GM12891 (cell line): ENCODE results near the gene AP2A1.
A peak's percentile ranks its signal among the peaks of the same experiment; 100 is the strongest.

Experiments used
- DNase-seq: peaks from one replicate; pipeline ENCODE4 v3.0.0; 2011; ENCODE audit warnings: low spot score; ENCODE audit not compliant: insufficient read length
- FAIRE-seq: peaks from 2 replicates; lab custom pipeline; 2011; peaks lifted over from hg19 to GRCh38; lab: Jason Lieb, UNC
- PAX5 ChIP-seq: IDR thresholded peaks from 2 replicates; pipeline ENCODE4 v1.6.1; 2011; ENCODE audit warnings: low read length, moderate library complexity, mild to moderate bottlenecking; ENCODE audit not compliant: insufficient read depth, severe bottlenecking
- POLR2A ChIP-seq: IDR thresholded peaks from 2 replicates; pipeline ENCODE4 v1.6.1; 2011; ENCODE audit warnings: low read depth, low read length, control low read depth
- POLR2AphosphoS5 ChIP-seq: IDR thresholded peaks from 2 replicates; pipeline ENCODE4 v1.6.1; 2011; ENCODE audit warnings: low read depth, low read length, control low read depth
- POU2F2 ChIP-seq: IDR thresholded peaks from 2 replicates; pipeline ENCODE4 v1.6.1; 2011; ENCODE audit warnings: low read depth, mild to moderate bottlenecking, control low read depth, low read length, moderate library complexity
- SPI1 ChIP-seq: IDR thresholded peaks from 2 replicates; pipeline ENCODE4 v1.6.1; 2011; ENCODE audit warnings: low read depth, low read length, control low read depth
- TAF1 ChIP-seq: IDR thresholded peaks from 2 replicates; pipeline ENCODE4 v1.6.1; 2011; ENCODE audit warnings: low read depth, low read length, control low read depth

AP2A1 gene

GRCh38 chr19:49775742-49776370 is 9.1 kb downstream of the AP2A1 start:
- FAIRE-seq (no peak), DNase-seq (no peak)
- TF ChIP-seq TAF1 (no peak), POU2F2 (no peak), POLR2AphosphoS5 (no peak), PAX5 (no peak), SPI1 (no peak), POLR2A (no peak)

GRCh38 chr19:49776371-49776764 is 9.6 kb downstream of the AP2A1 start:
- FAIRE-seq (no peak), DNase-seq (no peak)
- no peak for TF ChIP-seq POLR2A
- no peak for TF ChIP-seq TAF1
- TF ChIP-seq POLR2AphosphoS5, result no peak
- no peak for TF ChIP-seq SPI1
- no peak for TF ChIP-seq PAX5
- no peak for TF ChIP-seq POU2F2

- FAIRE-seq (no peak), DNase-seq (no peak)
- TF ChIP-seq TAF1 (no peak), SPI1 (peak; percentile 84), PAX5 (no peak)
These were observed 13.1 kb downstream of the AP2A1 start for GRCh38 chr19:49779731-49780555.

GRCh38 chr19:49780861-49781260 is 14.1 kb downstream of the AP2A1 start:
- TF ChIP-seq POLR2AphosphoS5 (no peak), PAX5 (no peak), POLR2A (no peak)
- FAIRE-seq (no peak), DNase-seq (no peak)

- FAIRE-seq, result no peak
- no peak for DNase-seq
- no peak for TF ChIP-seq POU2F2
- TF ChIP-seq POLR2AphosphoS5, result no peak
- no peak for TF ChIP-seq POLR2A
- no peak for TF ChIP-seq SPI1
- no peak for TF ChIP-seq PAX5
- no peak for TF ChIP-seq TAF1
These were observed 14.6 kb downstream of the AP2A1 start for GRCh38 chr19:49781394-49781793.

- FAIRE-seq (no peak), DNase-seq (no peak)
- TF ChIP-seq POLR2AphosphoS5 (no peak), TAF1 (no peak), PAX5 (no peak), POU2F2 (no peak), POLR2A (no peak), SPI1 (no peak)
These were observed 15.7 kb downstream of the AP2A1 start for GRCh38 chr19:49782515-49782914.

- DNase-seq, result no peak
- no peak for FAIRE-seq
- TF ChIP-seq POLR2AphosphoS5, result no peak
- no peak for TF ChIP-seq SPI1
- TF ChIP-seq TAF1, result no peak
- no peak for TF ChIP-seq POU2F2
- no peak for TF ChIP-seq POLR2A
- TF ChIP-seq PAX5, result no peak
These were observed 19.6 kb downstream of the AP2A1 start for GRCh38 chr19:49786376-49786820.

GRCh38 chr19:49787746-49788145 is 20.9 kb downstream of the AP2A1 start:
- no peak for FAIRE-seq
- no peak for DNase-seq

GRCh38 chr19:49788857-49789256 is 22.1 kb downstream of the AP2A1 start:
- FAIRE-seq, result no peak
- TF ChIP-seq POU2F2 (no peak), TAF1 (no peak), POLR2A (no peak), SPI1 (no peak), POLR2AphosphoS5 (no peak), PAX5 (no peak)

More at GRCh38 chr19:49787746-49788145, 20.9 kb downstream of the AP2A1 start:
- no peak for TF ChIP-seq PAX5
- TF ChIP-seq TAF1, result no peak
- no peak for TF ChIP-seq SPI1
- TF ChIP-seq POLR2AphosphoS5, result no peak
- no peak for TF ChIP-seq POLR2A
- no peak for TF ChIP-seq POU2F2

GRCh38 chr19:49790866-49791265 is 24.1 kb downstream of the AP2A1 start:
- DNase-seq (no peak), FAIRE-seq (no peak)
- no peak for TF ChIP-seq POU2F2
- TF ChIP-seq SPI1, result no peak
- TF ChIP-seq PAX5, result no peak
- no peak for TF ChIP-seq POLR2A
- no peak for TF ChIP-seq TAF1
- TF ChIP-seq POLR2AphosphoS5, result no peak

More at GRCh38 chr19:49788857-49789256, 22.1 kb downstream of the AP2A1 start:
- no peak for DNase-seq
